RWPE1 (cell line): ENCODE measurements around the gene ANXA1.

Experiments used
- CTCF ChIA-PET: fragments of 350-600 bp; sonication (Branson Sonifier 250); formaldehyde crosslinking; extraction: SDS; loops from one replicate; lab custom pipeline; 2021; lab: Yijun Ruan, JAX
- POLR2A ChIA-PET: fragments of 400-600 bp; formaldehyde crosslinking; extraction: SDS; loops from one replicate; lab custom pipeline; 2020; ENCODE audit warnings: antibody characterized with exemption; ENCODE audit not compliant: low non-redundant PET; lab: Yijun Ruan, JAX
- DNase-seq: peaks from one replicate; pipeline ENCODE4 v3.0.0; 2012; ENCODE audit warnings: low spot score
- H3K27ac ChIP-seq: fragments of 450-650 bp; 2 replicates; pipeline ENCODE4 v1.5.1; 2017
- CTCF ChIP-seq: fragments of 450-650 bp; conservative IDR thresholded peaks from 2 replicates; pipeline ENCODE4 v1.5.1; 2017; ENCODE audit warnings: low read depth, mild to moderate bottlenecking

The ANXA1 gene

GRCh38 chr9:73157811-73158210 is 6.1 kb downstream of the ANXA1 start:
- ChIA-PET CTCF (interaction anchor here (0.8 to 1.2 kb wide), 2 partner anchors 20 to 51 kb away, joined by 3 to 6 read pairs; no protein-coding TSS in a partner anchor), POLR2A (no interaction called here)
- TF ChIP-seq CTCF = no peak
- DNase-seq = no peak
- H3K27ac ChIP-seq = no peak overlapping the region

GRCh38 chr9:73158723-73159122 is 7.1 kb downstream of the ANXA1 start:
- TF ChIP-seq CTCF = no peak
- ChIA-PET POLR2A (no interaction called here), CTCF (no interaction called here)
- no peak for DNase-seq
- no peak overlapping the region for H3K27ac ChIP-seq

GRCh38 chr9:73160868-73161267 is 9.2 kb downstream of the ANXA1 start:
- CTCF ChIA-PET = interaction anchor here (0.7 to 1.0 kb wide), 2 partner anchors 53 to 108 kb away, joined by 3 to 6 read pairs; no protein-coding TSS in a partner anchor

DNA sequence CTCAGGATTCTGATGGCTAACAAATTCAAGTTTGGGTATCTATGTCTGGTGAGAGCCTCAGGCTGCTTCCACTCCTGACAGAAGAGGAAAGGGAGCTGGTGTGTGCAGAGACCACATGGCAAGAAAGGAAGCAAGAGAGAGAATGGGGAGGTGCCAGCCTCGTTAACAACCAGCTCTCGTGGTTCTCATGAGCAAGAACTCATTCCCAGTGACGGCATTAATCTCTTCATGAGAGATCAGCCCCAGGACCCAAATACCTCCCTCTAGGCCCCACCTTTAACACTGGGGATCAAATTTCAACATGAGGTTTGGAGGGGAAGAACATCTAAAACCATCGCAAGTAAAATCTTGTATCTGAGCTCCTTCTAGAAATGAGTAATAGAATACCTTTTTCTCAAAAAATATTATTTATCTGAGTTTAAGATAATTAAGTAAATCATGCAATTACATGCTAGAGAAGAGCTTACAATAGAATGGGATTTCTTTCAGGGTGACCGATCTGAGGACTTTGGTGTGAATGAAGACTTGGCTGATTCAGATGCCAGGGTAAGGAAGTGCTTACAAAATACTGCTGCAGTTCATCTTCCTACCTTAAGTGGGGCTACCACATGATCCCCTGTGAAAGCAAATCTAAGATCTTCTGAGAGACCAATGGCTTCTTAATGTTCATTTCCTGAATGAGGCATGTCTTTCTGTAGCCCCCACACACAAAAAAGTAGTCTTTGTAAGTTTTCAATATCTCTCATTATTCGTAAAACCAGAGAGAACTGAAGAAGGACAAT is 11.5 kb downstream of the ANXA1 start:
- DNase-seq = no peak
- no peak overlapping the region for H3K27ac ChIP-seq
- ChIA-PET POLR2A (no interaction called here), CTCF (interaction anchor here (0.6 to 1.0 kb wide), 3 partner anchors 9 to 610 kb away, joined by 3 read pairs; no protein-coding TSS in a partner anchor)
- TF ChIP-seq CTCF = no peak

More at GRCh38 chr9:73160868-73161267, 9.2 kb downstream of the ANXA1 start:
- no peak for DNase-seq
- no peak for TF ChIP-seq CTCF
- POLR2A ChIA-PET = no interaction called here
- no peak overlapping the region for H3K27ac ChIP-seq

DNA sequence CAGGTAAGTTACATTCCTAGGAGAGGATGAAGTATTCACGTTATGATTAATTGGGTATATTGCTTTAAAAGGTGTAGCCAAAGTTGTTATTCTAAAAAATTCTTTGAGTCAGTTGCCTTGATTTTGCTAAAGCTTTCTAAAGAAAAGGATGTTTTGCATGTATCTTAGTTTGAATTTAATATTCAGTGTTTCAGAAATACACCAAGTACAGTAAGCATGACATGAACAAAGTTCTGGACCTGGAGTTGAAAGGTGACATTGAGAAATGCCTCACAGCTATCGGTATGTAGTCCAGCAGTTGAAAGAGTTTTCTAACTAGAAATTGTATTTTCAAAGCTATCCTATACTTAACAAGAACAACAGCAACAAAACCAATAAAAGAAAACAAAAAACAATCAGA is 14.2 kb downstream of the ANXA1 start:
- no peak for DNase-seq
- POLR2A ChIA-PET = no interaction called here
- TF ChIP-seq CTCF = no peak
- CTCF ChIA-PET = interaction anchor here (0.6 kb wide), 1 partner anchor 58 kb away, joined by 3 read pairs; no protein-coding TSS in a partner anchor
- no peak overlapping the region for H3K27ac ChIP-seq

DNA sequence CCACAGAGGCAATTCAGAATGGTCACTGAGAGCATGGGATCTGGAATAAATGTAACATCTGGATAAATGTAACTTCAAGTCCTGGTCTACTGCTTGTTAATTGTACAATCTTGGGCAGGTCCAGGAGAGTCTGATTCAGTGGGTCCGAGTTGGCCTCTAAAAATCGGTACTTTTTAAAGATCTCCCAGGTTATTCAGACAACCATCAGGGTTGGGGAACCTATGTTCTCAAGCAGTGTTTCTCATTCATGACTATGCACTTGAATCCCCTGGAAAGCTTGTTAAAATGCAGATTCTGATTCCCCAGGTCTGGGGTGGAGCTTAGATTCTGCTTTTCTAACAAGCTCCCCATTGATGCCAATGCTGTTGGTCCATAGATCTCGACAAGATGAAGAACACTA is 14.8 kb downstream of the ANXA1 start:
- TF ChIP-seq CTCF = no peak
- CTCF ChIA-PET = interaction anchor here (0.6 kb wide), 1 partner anchor 59 kb away, joined by 3 read pairs; no protein-coding TSS in a partner anchor
- no peak for DNase-seq
- H3K27ac ChIP-seq = no peak overlapping the region
- POLR2A ChIA-PET = no interaction called here
